ENCODE measurements around the gene CPSF3.

Gene CPSF3

GRCh38 chr2:9473985-9474360 is 50.5 kb downstream of the CPSF3 start:
- Histone ChIP-seq H3K27ac (ENCODE audit: low read depth, low read length) (peak overlapping the region; percentile 77), H3K27me3 (ENCODE audit: control insufficient read depth in 1 of 2, insufficient read depth in 2 of 2, low read length in 2 of 2) (no peaks in the 10 kb centered on the region), H3K9ac (ENCODE audit: low read length) (no peak overlapping the region), H3K4me1 (ENCODE audit: insufficient read depth, low read length) (peaks cover 16% of the 10 kb centered on the region), H3K9me3 (ENCODE audit: low read length) (no peaks in the 10 kb centered on the region), H3K4me3 (ENCODE audit: low read depth in 1 of 2, low read length in 2 of 2) (peak overlapping the region; percentile 86), H3K36me3 (ENCODE audit: insufficient read depth, low read length) (no peaks in the 10 kb centered on the region)

- Histone ChIP-seq H3K4me1 (ENCODE audit: insufficient read depth, low read length) (peaks cover 16% of the 10 kb centered on the region), H3K27ac (ENCODE audit: low read depth, low read length) (peak within 1 kb of the TSS; percentile 77), H3K4me3 (ENCODE audit: low read depth in 1 of 2, low read length in 2 of 2) (peak within 1 kb of the TSS; percentile 86), H3K9me3 (ENCODE audit: low read length) (no peaks in the 10 kb centered on the region), H3K36me3 (ENCODE audit: insufficient read depth, low read length) (peaks cover 4% of the 10 kb centered on the region), H3K9ac (ENCODE audit: low read length) (peak within 1 kb of the TSS; percentile 83), H3K27me3 (ENCODE audit: control insufficient read depth in 1 of 2, insufficient read depth in 2 of 2, low read length in 2 of 2) (no peaks in the 10 kb centered on the region)
Measured at GRCh38 chr2:9474361-9475057, 51.1 kb downstream of the CPSF3 start, which contains the start of gene IAH1. IAH1 (plus strand) TSS chr2:9474551; CDS start chr2:9474567, 16 bp downstream.

DNA sequence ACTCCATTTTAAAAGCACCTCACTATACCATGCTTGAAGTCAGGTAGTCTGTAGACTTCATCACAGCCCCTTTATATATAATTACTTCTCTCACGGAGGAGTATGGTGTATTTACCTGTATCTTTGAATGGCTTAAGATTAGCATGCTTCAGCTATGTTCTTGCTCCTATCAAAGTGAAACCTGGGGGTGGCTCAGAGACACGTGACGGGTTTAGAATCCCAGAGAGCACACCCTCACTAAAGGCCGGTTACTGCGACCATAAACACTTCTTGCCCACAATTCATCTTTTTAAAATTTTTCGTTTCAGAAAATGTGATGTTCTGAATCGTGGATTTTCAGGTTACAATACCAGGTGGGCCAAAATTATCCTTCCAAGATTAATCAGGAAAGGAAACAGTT is 54.5 kb downstream of the CPSF3 start:
- Histone ChIP-seq H3K9ac (ENCODE audit: low read length) (no peak overlapping the region), H3K27ac (ENCODE audit: low read depth, low read length) (no peak overlapping the region), H3K36me3 (ENCODE audit: insufficient read depth, low read length) (peaks cover 25% of the 10 kb centered on the region), H3K4me3 (ENCODE audit: low read depth in 1 of 2, low read length in 2 of 2) (no peak overlapping the region), H3K27me3 (ENCODE audit: control insufficient read depth in 1 of 2, insufficient read depth in 2 of 2, low read length in 2 of 2) (no peaks in the 10 kb centered on the region), H3K9me3 (ENCODE audit: low read length) (no peaks in the 10 kb centered on the region), H3K4me1 (ENCODE audit: insufficient read depth, low read length) (peaks cover 16% of the 10 kb centered on the region)

DNA sequence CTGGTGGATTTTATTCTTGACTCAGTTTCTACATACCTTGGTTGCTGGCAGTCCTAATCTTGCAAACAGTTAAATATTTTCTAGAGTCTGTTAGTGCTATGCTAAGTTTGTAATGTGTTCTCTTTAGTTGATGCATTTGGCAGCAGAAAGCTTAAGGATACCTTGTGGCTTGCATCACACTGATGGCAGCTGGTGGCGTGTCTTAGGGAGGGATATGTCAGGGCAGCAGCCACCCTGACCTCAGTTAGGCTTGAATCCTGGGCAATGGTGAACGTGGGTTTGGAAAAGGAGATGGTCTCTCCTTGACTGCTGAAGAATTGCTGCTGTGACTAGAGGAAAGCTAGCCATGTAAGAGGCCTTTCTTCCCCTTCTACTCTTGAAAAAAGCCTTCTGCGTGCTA is 55.1 kb downstream of the CPSF3 start:
- H3K4me1 ChIP-seq (ENCODE audit: insufficient read depth, low read length) = peaks cover 12% of the 10 kb centered on the region
- H3K9ac ChIP-seq (ENCODE audit: low read length) = no peak overlapping the region
- no peak overlapping the region for H3K4me3 ChIP-seq (ENCODE audit: low read depth in 1 of 2, low read length in 2 of 2)
- peaks cover 30% of the 10 kb centered on the region for H3K36me3 ChIP-seq (ENCODE audit: insufficient read depth, low read length)
- no peak overlapping the region for H3K27ac ChIP-seq (ENCODE audit: low read depth, low read length)
- no peaks in the 10 kb centered on the region for H3K9me3 ChIP-seq (ENCODE audit: low read length)
- no peaks in the 10 kb centered on the region for H3K27me3 ChIP-seq (ENCODE audit: control insufficient read depth in 1 of 2, insufficient read depth in 2 of 2, low read length in 2 of 2)

DNA sequence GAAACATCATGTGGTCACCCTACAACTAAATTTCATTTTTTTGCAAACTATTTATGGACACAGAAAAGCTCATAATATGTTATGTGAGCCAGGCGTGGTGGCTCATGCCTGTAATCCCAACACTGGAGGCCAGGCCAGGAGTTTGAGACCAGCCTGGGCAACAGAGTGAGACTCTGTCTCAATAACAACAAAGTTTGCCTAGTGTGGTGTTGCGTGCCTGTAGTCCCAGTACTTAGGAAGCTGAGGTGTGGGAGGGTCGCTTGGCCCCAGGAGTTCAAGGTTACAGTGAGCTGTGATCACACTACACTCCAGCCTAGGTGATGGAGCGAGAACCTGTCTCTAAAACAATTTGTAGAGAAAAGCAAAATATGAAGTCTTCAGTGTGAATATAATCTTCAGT is 56.7 kb downstream of the CPSF3 start:
- H3K36me3 ChIP-seq (ENCODE audit: insufficient read depth, low read length) = peaks cover 47% of the 10 kb centered on the region
- no peaks in the 10 kb centered on the region for H3K9me3 ChIP-seq (ENCODE audit: low read length)
- no peak overlapping the region for H3K4me3 ChIP-seq (ENCODE audit: low read depth in 1 of 2, low read length in 2 of 2)
- no peaks in the 10 kb centered on the region for H3K27me3 ChIP-seq (ENCODE audit: control insufficient read depth in 1 of 2, insufficient read depth in 2 of 2, low read length in 2 of 2)
- peaks cover 9% of the 10 kb centered on the region for H3K4me1 ChIP-seq (ENCODE audit: insufficient read depth, low read length)
- no peak overlapping the region for H3K27ac ChIP-seq (ENCODE audit: low read depth, low read length)
- H3K9ac ChIP-seq (ENCODE audit: low read length) = no peak overlapping the region

DNA sequence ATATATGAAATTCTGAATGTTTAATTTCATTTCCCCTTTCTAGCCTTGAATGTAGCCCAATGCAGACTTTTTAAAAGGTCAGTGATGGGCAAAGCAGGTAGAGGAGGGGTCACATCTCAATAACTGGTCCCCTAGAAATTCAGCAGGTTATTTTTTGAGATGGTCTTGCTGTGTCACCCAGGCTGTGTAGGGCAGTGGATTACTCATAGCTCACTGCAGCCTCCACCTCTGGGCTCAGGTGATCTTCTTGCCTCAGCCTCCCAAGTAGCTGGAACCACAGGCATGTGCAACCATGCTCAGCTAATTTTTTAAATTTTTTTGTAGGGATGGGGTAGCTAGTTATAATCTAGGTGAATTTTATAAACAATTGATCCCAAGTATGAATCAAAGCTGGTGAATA is 59.7 kb downstream of the CPSF3 start:
- Histone ChIP-seq H3K9me3 (ENCODE audit: low read length) (no peaks in the 10 kb centered on the region), H3K36me3 (ENCODE audit: insufficient read depth, low read length) (peaks cover 72% of the 10 kb centered on the region)

GRCh38 chr2:9484533-9484932 is 61.1 kb downstream of the CPSF3 start:
- H3K36me3 ChIP-seq (ENCODE audit: insufficient read depth, low read length) = peaks cover 81% of the 10 kb centered on the region
- H3K9me3 ChIP-seq (ENCODE audit: low read length) = no peaks in the 10 kb centered on the region
- no peaks in the 10 kb centered on the region for H3K4me1 ChIP-seq (ENCODE audit: insufficient read depth, low read length)
- H3K9ac ChIP-seq (ENCODE audit: low read length) = no peak overlapping the region
- no peak overlapping the region for H3K27ac ChIP-seq (ENCODE audit: low read depth, low read length)
- no peak overlapping the region for H3K4me3 ChIP-seq (ENCODE audit: low read depth in 1 of 2, low read length in 2 of 2)
- no peaks in the 10 kb centered on the region for H3K27me3 ChIP-seq (ENCODE audit: control insufficient read depth in 1 of 2, insufficient read depth in 2 of 2, low read length in 2 of 2)

More for the DNA sequence above, 59.7 kb downstream of the CPSF3 start:
- Histone ChIP-seq H3K9ac (ENCODE audit: low read length) (no peak overlapping the region), H3K4me3 (ENCODE audit: low read depth in 1 of 2, low read length in 2 of 2) (no peak overlapping the region), H3K27me3 (ENCODE audit: control insufficient read depth in 1 of 2, insufficient read depth in 2 of 2, low read length in 2 of 2) (no peaks in the 10 kb centered on the region), H3K27ac (ENCODE audit: low read depth, low read length) (no peak overlapping the region), H3K4me1 (ENCODE audit: insufficient read depth, low read length) (no peaks in the 10 kb centered on the region)

DNA sequence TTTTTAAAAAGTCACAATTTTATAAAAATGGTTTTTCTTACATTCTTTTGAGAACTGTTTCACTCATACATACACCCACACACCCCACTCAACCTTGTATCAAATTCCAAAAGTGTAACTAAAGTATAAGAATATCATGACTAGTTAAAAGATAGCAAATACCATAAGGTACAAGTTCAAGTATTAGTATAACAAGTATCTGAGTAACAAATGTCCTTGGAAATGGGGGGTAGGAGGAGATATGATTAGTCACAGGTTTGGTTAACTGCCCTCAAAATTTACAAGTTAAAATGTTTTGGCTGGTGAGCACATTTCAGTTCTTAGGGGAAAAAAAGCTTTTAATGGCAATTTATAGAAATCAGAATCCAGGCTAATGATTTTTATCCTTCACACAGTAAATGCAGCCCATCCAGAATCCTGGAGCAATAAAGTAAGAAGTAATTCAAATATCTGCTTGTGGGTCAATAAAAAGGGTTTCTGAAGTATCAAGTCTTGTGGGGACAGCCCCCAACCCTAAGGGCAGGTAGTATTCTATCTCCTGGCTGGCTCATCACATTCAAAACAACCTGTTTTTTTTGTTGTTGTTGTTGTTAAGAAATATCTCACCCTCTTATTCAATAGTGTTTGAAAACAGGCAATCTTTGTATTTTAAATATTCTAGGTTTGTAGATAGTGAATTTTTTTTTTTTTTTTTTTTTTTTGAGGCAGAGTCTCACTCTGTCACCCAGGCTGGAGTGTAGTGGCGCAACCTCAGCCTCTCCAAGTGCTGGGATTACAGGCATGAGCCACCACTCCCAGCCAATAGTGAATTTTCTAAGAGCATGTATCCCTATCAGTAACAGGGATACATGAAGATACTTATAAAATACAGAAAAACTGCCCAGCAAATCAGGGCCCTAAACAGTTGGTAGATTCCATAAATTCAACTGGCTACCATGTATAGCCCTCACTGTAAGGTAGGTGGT is 65.4 kb downstream of the CPSF3 start:
- no peak overlapping the region for H3K9ac ChIP-seq (ENCODE audit: low read length)
- H3K9me3 ChIP-seq (ENCODE audit: low read length) = no peaks in the 10 kb centered on the region
- H3K27me3 ChIP-seq (ENCODE audit: control insufficient read depth in 1 of 2, insufficient read depth in 2 of 2, low read length in 2 of 2) = no peaks in the 10 kb centered on the region
- peaks cover 88% of the 10 kb centered on the region for H3K36me3 ChIP-seq (ENCODE audit: insufficient read depth, low read length)
- H3K4me3 ChIP-seq (ENCODE audit: low read depth in 1 of 2, low read length in 2 of 2) = no peak overlapping the region
- H3K27ac ChIP-seq (ENCODE audit: low read depth, low read length) = no peak overlapping the region
- no peaks in the 10 kb centered on the region for H3K4me1 ChIP-seq (ENCODE audit: insufficient read depth, low read length)

DNA sequence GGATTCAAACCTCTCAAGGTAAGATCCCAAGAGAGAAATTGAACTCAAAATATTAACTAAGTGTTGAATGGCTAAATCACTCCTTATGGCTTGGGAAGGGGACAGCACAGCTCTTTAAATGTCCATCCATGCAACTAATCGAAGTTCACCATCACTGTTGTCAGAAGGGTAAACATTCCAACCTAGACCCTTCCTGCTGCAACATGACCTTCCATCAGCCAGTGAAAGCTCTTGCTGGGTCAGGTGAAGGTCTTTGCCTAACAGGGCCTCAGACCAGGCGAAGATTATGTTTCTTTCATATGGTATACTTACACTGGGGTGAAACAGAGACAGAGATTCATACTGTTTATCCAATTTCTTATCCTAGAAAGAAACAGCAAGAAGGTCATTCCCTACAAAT is 67.3 kb downstream of the CPSF3 start:
- Histone ChIP-seq H3K9me3 (ENCODE audit: low read length) (no peaks in the 10 kb centered on the region), H3K27ac (ENCODE audit: low read depth, low read length) (no peak overlapping the region), H3K9ac (ENCODE audit: low read length) (no peak overlapping the region), H3K4me1 (ENCODE audit: insufficient read depth, low read length) (no peaks in the 10 kb centered on the region), H3K4me3 (ENCODE audit: low read depth in 1 of 2, low read length in 2 of 2) (no peak overlapping the region), H3K36me3 (ENCODE audit: insufficient read depth, low read length) (peaks cover 84% of the 10 kb centered on the region), H3K27me3 (ENCODE audit: control insufficient read depth in 1 of 2, insufficient read depth in 2 of 2, low read length in 2 of 2) (no peaks in the 10 kb centered on the region)

DNA sequence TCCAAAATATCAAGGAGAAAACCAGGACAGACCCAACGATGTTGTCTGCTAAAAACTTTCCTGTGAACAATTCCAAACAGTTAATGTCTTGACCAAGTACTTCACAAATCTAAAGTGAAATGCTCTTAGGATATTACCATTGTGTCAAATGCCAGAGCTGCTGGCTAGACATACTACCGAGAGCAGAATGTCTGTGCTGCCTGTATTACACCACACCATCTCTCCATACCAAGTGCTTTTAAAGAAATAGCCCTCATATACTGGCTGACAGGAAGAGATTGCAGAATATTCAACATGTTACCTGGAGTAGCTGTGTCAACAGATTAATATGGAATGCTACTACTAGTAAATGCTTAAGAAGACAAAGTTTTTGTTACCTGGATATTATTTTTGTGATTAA is 69.5 kb downstream of the CPSF3 start:
- H3K4me1 ChIP-seq (ENCODE audit: insufficient read depth, low read length) = no peaks in the 10 kb centered on the region
- no peak overlapping the region for H3K27ac ChIP-seq (ENCODE audit: low read depth, low read length)
- no peak overlapping the region for H3K9ac ChIP-seq (ENCODE audit: low read length)
- H3K9me3 ChIP-seq (ENCODE audit: low read length) = no peaks in the 10 kb centered on the region
- H3K4me3 ChIP-seq (ENCODE audit: low read depth in 1 of 2, low read length in 2 of 2) = no peak overlapping the region
- H3K36me3 ChIP-seq (ENCODE audit: insufficient read depth, low read length) = peaks cover 77% of the 10 kb centered on the region
- no peaks in the 10 kb centered on the region for H3K27me3 ChIP-seq (ENCODE audit: control insufficient read depth in 1 of 2, insufficient read depth in 2 of 2, low read length in 2 of 2)

DNA sequence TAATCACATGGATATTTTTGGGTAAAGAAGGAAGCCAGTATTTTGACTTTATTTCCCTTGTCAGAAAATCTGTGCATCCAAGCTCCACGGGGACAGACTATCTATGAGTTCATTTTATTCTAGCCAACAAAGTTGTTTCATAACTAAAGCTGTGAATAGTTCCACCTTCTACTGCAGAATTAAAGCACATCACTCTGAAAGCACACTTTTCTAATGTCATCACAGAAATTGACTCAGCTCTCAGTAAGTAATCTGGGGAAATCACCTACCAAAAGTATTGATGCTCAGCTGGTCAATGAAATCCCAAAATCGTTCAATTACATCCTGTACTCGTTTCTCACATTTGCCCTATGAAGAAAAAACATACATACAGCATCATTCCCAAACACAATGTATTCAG is 70.0 kb downstream of the CPSF3 start:
- peaks cover 4% of the 10 kb centered on the region for H3K4me1 ChIP-seq (ENCODE audit: insufficient read depth, low read length)
- no peaks in the 10 kb centered on the region for H3K9me3 ChIP-seq (ENCODE audit: low read length)
- no peaks in the 10 kb centered on the region for H3K27me3 ChIP-seq (ENCODE audit: control insufficient read depth in 1 of 2, insufficient read depth in 2 of 2, low read length in 2 of 2)
- H3K9ac ChIP-seq (ENCODE audit: low read length) = no peak overlapping the region
- H3K4me3 ChIP-seq (ENCODE audit: low read depth in 1 of 2, low read length in 2 of 2) = no peak overlapping the region
- no peak overlapping the region for H3K27ac ChIP-seq (ENCODE audit: low read depth, low read length)
- H3K36me3 ChIP-seq (ENCODE audit: insufficient read depth, low read length) = peaks cover 72% of the 10 kb centered on the region
